OCI-LY7 (cell line): ENCODE results near the gene BCAR3. TPM values are rescaled to one million over a fixed set of nuclear protein-coding genes. Genes with fewer than 3 reads are reported as not detected.

Experiments used
- BruUV-seq: library from RNA; stranded (reverse); fragments of 400-500 nt; replicated peaks from 2 replicates; lab custom pipeline; 2021; lab: Mats Ljungman, UMichigan
- CTCF ChIA-PET: fragments of 300-600 bp; sonication (Branson Sonifier 250); formaldehyde crosslinking; loops from one replicate; lab custom pipeline; 2022; ENCODE audit warnings: antibody characterized with exemption; ENCODE audit not compliant: unreplicated experiment; lab: Charles Lee
- POLR2A ChIA-PET: fragments of 300-600 bp; sonication (Branson Sonifier 250); formaldehyde crosslinking; loops from one replicate; lab custom pipeline; 2022; ENCODE audit warnings: antibody characterized with exemption; lab: Charles Lee
- DNase-seq: peaks from one replicate; pipeline ENCODE4 v3.0.0-alpha.2; 2015; ENCODE audit warnings: low spot score
- H2AFZ ChIP-seq: fragments of 200-600 bp; sonication (generic), shearing (Covaris generic); 2 replicates; pipeline ENCODE4 v1.6.1; 2014; ENCODE audit warnings: mild to moderate bottlenecking, antibody characterized with exemption, low read length, moderate library complexity
- H3K27ac ChIP-seq: fragments of 200-600 bp; sonication (generic); 2 replicates; pipeline ENCODE4 v1.5.1; 2014; ENCODE audit warnings: mixed run types, low read depth, mild to moderate bottlenecking, moderate library complexity, low read length, inconsistent platforms; ENCODE audit not compliant: poor library complexity, severe bottlenecking
- H3K36me3 ChIP-seq: fragments of 200-600 bp; sonication (generic); 2 replicates; pipeline ENCODE4 v1.6.1; 2014; ENCODE audit warnings: mild to moderate bottlenecking, antibody characterized with exemption, low read length, moderate library complexity, mixed read lengths; ENCODE audit not compliant: insufficient read depth
- H3K4me1 ChIP-seq: fragments of 200-600 bp; sonication (generic); 2 replicates; pipeline ENCODE4 v1.5.1; 2014; ENCODE audit warnings: mild to moderate bottlenecking, low read length; ENCODE audit not compliant: insufficient read depth, poor library complexity, severe bottlenecking
- H3K4me2 ChIP-seq: fragments of 200-600 bp; sonication (generic); 2 replicates; pipeline ENCODE4 v1.6.1; 2014; ENCODE audit warnings: mild to moderate bottlenecking, low read length
- H3K4me3 ChIP-seq: fragments of 200-600 bp; sonication (generic); 2 replicates; pipeline ENCODE4 v1.5.1; 2014; ENCODE audit warnings: mild to moderate bottlenecking, low read depth, low read length; ENCODE audit not compliant: poor library complexity, severe bottlenecking
- H3K79me2 ChIP-seq: fragments of 200-600 bp; sonication (generic); 2 replicates; pipeline ENCODE4 v1.6.1; 2016; ENCODE audit warnings: low read depth, mild to moderate bottlenecking, low read length, moderate library complexity, mixed read lengths; ENCODE audit not compliant: insufficient read depth
- H3K9me2 ChIP-seq: fragments of 200-600 bp; sonication (generic); 2 replicates; pipeline ENCODE4 v1.6.1; 2016; ENCODE audit warnings: mild to moderate bottlenecking, low read length, mixed read lengths; ENCODE audit not compliant: insufficient read depth
- H3K9me3 ChIP-seq: fragments of 200-600 bp; sonication (generic); 2 replicates; pipeline ENCODE4 v1.6.1; 2014; ENCODE audit warnings: mild to moderate bottlenecking, mixed run types, low read length, mixed read lengths
- H4K20me1 ChIP-seq: fragments of 200-600 bp; sonication (generic); 2 replicates; pipeline ENCODE4 v1.6.1; 2014; ENCODE audit warnings: mild to moderate bottlenecking, antibody characterized with exemption, low read length, moderate library complexity, mixed read lengths; ENCODE audit not compliant: insufficient read depth
- CTCF ChIP-seq: fragments of 200-600 bp; sonication (generic); conservative IDR thresholded peaks from 2 replicates; pipeline ENCODE4 v1.5.1; 2014; ENCODE audit warnings: mild to moderate bottlenecking, antibody characterized with exemption, low read length, moderate library complexity, mixed read lengths
- EZH2phosphoT487 ChIP-seq: fragments of 200-600 bp; sonication (generic); IDR thresholded peaks from 2 replicates; pipeline ENCODE4 v1.6.1; 2018; ENCODE audit warnings: low read depth, borderline replicate concordance, mild to moderate bottlenecking, mixed run types, antibody characterized with exemption, low read length, moderate library complexity, mixed read lengths
- intact Hi-C: fragments of 100-400 bp; cut with micrococcal nuclease; formaldehyde crosslinking; loops from one replicate; pipeline ENCODE4 v1.10.0; 2022; ENCODE audit not compliant: unreplicated experiment
- total RNA-seq, 2 experiments: library from RNA; depleted of rRNA in 1 of 2; stranded (reverse); fragments of >200 nt in 1 of 2; shearing (Covaris generic) in 1 of 2; gene quantifications; 2 replicates each; pipeline ENCODE4 v1.2.3, GENCODE V29; 2014 to 2022

The BCAR3 gene
- total RNA-seq, 2 experiments from 2014 or later = 16.3 to 24.2 TPM

DNA sequence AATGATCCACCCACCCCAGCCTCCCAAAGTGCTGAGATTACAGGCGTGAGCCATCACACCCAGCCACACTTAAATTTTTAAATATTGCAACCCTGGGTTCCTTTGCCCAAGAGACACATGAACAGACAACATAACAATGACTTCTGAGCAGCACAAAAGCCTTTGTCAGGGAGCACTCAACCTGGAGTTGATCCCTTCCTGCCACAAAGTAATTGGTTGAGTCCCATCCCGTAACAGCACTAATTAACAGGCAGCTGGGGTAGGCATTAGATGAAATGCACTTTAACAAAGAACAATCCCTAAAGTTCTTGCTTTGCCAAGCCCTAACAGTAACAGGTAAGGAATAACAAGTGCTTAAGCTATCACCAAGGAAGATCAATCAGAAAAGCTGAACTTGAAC lies 5.9 kb upstream of the BCAR3 start:
- H2AFZ ChIP-seq = no peak overlapping the region; the same call in 1 of the 2 replicates
- H3K27ac ChIP-seq = peak overlapping the region; percentile 24
- no peak overlapping the region for H3K4me2 ChIP-seq
- POLR2A ChIA-PET = interaction anchor here (0.6 to 17.2 kb wide), 5 partner anchors 9 to 351 kb away, joined by 3 to 497 read pairs (median 4); no protein-coding TSS in a partner anchor
- intact Hi-C loops = loop anchor here (5.0 kb wide), 1 partner anchor 725 kb away; the partner anchor contains the start of gene DIPK1A
- no peaks in the 10 kb centered on the region for H4K20me1 ChIP-seq
- H3K4me3 ChIP-seq = no peak overlapping the region
- no peaks in the 10 kb centered on the region for H3K9me3 ChIP-seq
- H3K79me2 ChIP-seq = no peaks in the 10 kb centered on the region
- no peak for DNase-seq
- BruUV-seq = no TSS peak
- TF ChIP-seq EZH2phosphoT487 (no peak), CTCF (no peak)
- CTCF ChIA-PET = interaction anchor here (1.0 to 3.4 kb wide), 2 partner anchors 18 to 21 kb away, joined by 3 to 12 read pairs; no protein-coding TSS in a partner anchor
- no peaks in the 10 kb centered on the region for H3K36me3 ChIP-seq
- peaks cover 95% of the 10 kb centered on the region for H3K4me1 ChIP-seq
- no peaks in the 10 kb centered on the region for H3K9me2 ChIP-seq

- no peak for DNase-seq
- H3K9me3 ChIP-seq = no peaks in the 10 kb centered on the region
- H3K4me2 ChIP-seq = peak overlapping the region; percentile 66
- peaks cover 94% of the 10 kb centered on the region for H3K4me1 ChIP-seq
- CTCF ChIA-PET = interaction anchor here (0.5 to 3.4 kb wide), 4 partner anchors 9 to 127 kb away, joined by 3 to 12 read pairs (median 6); no protein-coding TSS in a partner anchor
- BruUV-seq = no TSS peak
- no peaks in the 10 kb centered on the region for H3K79me2 ChIP-seq
- H3K4me3 ChIP-seq = peak overlapping the region; percentile 33
- peak overlapping the region; percentile 35; the same call in 1 of the 2 replicates for H2AFZ ChIP-seq
- no peaks in the 10 kb centered on the region for H3K36me3 ChIP-seq
- H4K20me1 ChIP-seq = no peaks in the 10 kb centered on the region
- H3K27ac ChIP-seq = peak overlapping the region; percentile 27
- POLR2A ChIA-PET = interaction anchor here (0.6 to 17.2 kb wide), 8 partner anchors 8 to 99 kb away, joined by 3 to 497 read pairs (median 4); no protein-coding TSS in a partner anchor
- intact Hi-C loops = loop anchor here (5.0 kb wide), 1 partner anchor 724 kb away; the partner anchor contains the start of gene DIPK1A
- no peaks in the 10 kb centered on the region for H3K9me2 ChIP-seq
- TF ChIP-seq CTCF (no peak), EZH2phosphoT487 (no peak)
Observed at GRCh38 chr1:93686504-93687250, 5.0 kb upstream of the BCAR3 start.
